ENCODE data around the gene KIF26A. TPM values are rescaled to one million over a fixed set of nuclear protein-coding genes. Genes with fewer than 3 reads are reported as not detected.

The KIF26A gene
- total RNA-seq, 4 donors from 2014 or later: 2.1 to 6.1 (median 4.6) TPM

DNA sequence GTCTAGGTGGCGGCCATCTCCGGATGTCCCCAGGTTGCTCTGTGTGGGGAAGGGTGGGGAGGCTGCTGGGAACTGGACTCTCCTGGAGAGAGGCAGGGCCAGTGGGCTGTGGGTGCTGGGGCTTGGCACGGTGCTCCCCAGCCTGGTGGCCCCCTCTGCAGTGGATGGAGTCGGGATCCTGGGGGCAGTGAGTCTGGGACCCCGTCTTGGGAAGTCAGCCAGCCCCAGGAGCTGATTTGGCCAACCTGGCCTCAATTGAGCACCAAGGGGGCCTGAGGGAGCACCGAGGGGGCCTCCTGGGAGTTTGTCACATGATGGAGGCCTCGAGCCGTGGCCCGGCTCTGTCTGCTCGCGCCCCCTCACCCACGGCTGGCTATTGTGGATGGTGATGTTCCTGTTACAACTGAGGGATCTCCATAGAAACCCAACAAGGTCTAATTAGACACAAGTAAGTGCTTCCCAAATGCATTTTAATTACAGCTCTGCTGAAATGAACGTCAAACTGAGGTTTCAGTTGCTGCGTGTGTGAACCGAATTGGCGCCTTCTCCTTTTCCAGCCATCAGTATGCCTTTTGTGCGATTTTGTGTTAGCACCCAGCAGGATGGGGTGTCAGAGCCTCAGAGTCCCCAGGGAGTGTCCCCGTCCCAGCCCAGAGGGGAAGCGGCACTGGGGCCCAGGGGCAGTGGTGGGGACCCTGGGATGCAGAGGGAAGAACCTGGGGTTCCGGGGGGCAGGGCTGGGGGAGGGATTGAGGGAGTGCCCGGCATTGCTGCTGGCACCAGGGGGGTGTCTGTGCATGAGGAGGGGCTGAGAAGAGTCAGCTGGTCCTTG is 71.8 kb downstream of the KIF26A start:
- 73% methylated on average over 15 of the region's 21 CpGs for WGBS

DNA sequence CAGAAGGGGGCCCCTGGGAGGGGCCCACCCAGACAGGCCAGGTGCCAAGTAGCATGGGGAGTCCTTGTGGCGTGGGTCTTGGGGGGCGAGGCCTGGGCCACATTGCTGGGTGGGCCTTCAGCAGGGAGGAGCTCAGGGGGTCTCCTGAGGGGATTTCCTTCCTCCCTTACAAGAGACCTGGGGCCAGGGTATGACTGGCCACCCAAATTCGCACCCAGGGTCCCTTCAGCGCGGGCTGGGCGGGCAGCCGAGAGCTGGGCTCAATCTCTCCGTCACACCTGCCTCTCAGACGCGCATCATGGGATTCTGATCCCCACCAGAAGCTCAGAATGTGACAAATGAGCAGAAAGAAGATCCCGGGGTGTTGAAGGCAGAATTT is 72.4 kb downstream of the KIF26A start:
- no peak for TF ChIP-seq POLR2AphosphoS5 (IDR thresholded peaks at IDR 0.05)
- H3K9me3 ChIP-seq: no peaks in the 10 kb centered on the region
- DNase-seq (ENCODE audit: low spot score in 2 of 2): no peak
- no peak overlapping the region for H3K27ac ChIP-seq
- H3K4me3 ChIP-seq: no peak overlapping the region
- no peaks in the 10 kb centered on the region for H3K36me3 ChIP-seq
- WGBS: 79% methylated on average over 11 of the region's 11 CpGs
- peaks cover 39% of the 10 kb centered on the region for H3K27me3 ChIP-seq
- H3K4me1 ChIP-seq: no peaks in the 10 kb centered on the region

More for the DNA sequence above, 71.8 kb downstream of the KIF26A start:
- Histone ChIP-seq H3K27me3 (peaks cover 39% of the 10 kb centered on the region), H3K9me3 (no peaks in the 10 kb centered on the region), H3K27ac (no peak overlapping the region), H3K4me1 (no peaks in the 10 kb centered on the region), H3K4me3 (no peak overlapping the region), H3K36me3 (no peaks in the 10 kb centered on the region)
- no peak for DNase-seq (ENCODE audit: low spot score in 2 of 2)
- TF ChIP-seq POLR2AphosphoS5 (IDR thresholded peaks at IDR 0.05): no peak
- no peak for TF ChIP-seq EP300 (IDR thresholded peaks at IDR 0.05)

DNA sequence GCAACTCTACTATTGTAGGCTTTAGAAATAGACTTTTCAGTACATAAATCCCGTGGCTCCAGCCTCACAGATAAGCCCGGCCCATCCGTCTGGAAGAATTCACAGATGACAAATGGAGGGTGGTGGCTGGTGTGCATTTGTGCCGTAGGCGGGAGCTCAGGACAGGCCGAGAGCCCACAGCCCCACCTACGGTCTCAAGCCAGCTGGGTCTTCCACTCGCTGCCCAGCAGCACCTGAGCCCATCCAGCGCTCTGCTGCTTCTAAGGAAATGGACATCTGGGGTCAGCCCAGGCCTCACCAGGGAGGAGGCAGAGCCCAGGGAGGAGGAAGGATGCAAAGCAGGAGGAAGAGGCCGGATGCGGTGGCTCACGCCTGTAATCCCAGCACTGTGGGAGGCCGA is 72.8 kb downstream of the KIF26A start:
- no peak for TF ChIP-seq EP300 (IDR thresholded peaks at IDR 0.05)
- no peak for TF ChIP-seq POLR2A (IDR thresholded peaks at IDR 0.05)
- no peak for TF ChIP-seq POLR2AphosphoS5 (IDR thresholded peaks at IDR 0.05)
- TF ChIP-seq, protein P1, sequence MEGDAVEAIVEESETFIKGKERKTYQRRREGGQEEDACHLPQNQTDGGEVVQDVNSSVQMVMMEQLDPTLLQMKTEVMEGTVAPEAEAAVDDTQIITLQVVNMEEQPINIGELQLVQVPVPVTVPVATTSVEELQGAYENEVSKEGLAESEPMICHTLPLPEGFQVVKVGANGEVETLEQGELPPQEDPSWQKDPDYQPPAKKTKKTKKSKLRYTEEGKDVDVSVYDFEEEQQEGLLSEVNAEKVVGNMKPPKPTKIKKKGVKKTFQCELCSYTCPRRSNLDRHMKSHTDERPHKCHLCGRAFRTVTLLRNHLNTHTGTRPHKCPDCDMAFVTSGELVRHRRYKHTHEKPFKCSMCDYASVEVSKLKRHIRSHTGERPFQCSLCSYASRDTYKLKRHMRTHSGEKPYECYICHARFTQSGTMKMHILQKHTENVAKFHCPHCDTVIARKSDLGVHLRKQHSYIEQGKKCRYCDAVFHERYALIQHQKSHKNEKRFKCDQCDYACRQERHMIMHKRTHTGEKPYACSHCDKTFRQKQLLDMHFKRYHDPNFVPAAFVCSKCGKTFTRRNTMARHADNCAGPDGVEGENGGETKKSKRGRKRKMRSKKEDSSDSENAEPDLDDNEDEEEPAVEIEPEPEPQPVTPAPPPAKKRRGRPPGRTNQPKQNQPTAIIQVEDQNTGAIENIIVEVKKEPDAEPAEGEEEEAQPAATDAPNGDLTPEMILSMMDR (IDR thresholded peaks at IDR 0.05): no peak
- H3K27ac ChIP-seq: no peak overlapping the region
- H3K4me3 ChIP-seq: no peak overlapping the region
- 87% methylated on average over 8 of the region's 13 CpGs for WGBS
- H3K27me3 ChIP-seq: peaks cover 39% of the 10 kb centered on the region
- H3K9me3 ChIP-seq: no peaks in the 10 kb centered on the region
- no peak for DNase-seq (ENCODE audit: low spot score in 2 of 2)
- no peaks in the 10 kb centered on the region for H3K36me3 ChIP-seq
- H3K4me1 ChIP-seq: no peaks in the 10 kb centered on the region

DNA sequence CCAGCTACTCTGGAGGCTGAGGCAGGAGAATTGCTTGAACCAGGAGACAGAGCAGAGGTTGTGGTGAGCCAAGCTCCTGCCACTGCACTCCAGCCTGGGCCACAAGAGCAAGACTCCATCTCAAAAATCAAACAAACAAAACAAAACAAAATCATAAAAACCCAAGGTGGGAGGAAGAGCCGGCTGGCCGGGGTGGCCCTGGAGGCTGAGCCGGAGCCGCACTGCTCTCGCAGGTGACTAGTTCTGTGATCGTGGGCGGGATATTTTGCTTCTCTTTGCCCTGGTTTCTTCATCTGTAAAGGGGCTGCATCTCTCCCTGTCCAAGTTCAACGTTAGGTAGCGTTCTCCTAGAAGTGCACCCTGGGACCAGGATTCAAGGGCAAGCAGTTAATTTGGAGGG is 73.4 kb downstream of the KIF26A start:
- no peak overlapping the region for H3K4me3 ChIP-seq
- H3K9me3 ChIP-seq: no peaks in the 10 kb centered on the region
- H3K27me3 ChIP-seq: peaks cover 38% of the 10 kb centered on the region
- H3K27ac ChIP-seq: no peak overlapping the region
- H3K36me3 ChIP-seq: no peaks in the 10 kb centered on the region
- TF ChIP-seq EP300 (IDR thresholded peaks at IDR 0.05): no peak
- TF ChIP-seq POLR2A (IDR thresholded peaks at IDR 0.05): no peak
- no peak for TF ChIP-seq POLR2AphosphoS5 (IDR thresholded peaks at IDR 0.05)
- TF ChIP-seq, protein P1 (IDR thresholded peaks at IDR 0.05): no peak
- WGBS: 86% methylated on average over 9 of the region's 9 CpGs
- DNase-seq (ENCODE audit: low spot score in 2 of 2): no peak
- no peaks in the 10 kb centered on the region for H3K4me1 ChIP-seq

DNA sequence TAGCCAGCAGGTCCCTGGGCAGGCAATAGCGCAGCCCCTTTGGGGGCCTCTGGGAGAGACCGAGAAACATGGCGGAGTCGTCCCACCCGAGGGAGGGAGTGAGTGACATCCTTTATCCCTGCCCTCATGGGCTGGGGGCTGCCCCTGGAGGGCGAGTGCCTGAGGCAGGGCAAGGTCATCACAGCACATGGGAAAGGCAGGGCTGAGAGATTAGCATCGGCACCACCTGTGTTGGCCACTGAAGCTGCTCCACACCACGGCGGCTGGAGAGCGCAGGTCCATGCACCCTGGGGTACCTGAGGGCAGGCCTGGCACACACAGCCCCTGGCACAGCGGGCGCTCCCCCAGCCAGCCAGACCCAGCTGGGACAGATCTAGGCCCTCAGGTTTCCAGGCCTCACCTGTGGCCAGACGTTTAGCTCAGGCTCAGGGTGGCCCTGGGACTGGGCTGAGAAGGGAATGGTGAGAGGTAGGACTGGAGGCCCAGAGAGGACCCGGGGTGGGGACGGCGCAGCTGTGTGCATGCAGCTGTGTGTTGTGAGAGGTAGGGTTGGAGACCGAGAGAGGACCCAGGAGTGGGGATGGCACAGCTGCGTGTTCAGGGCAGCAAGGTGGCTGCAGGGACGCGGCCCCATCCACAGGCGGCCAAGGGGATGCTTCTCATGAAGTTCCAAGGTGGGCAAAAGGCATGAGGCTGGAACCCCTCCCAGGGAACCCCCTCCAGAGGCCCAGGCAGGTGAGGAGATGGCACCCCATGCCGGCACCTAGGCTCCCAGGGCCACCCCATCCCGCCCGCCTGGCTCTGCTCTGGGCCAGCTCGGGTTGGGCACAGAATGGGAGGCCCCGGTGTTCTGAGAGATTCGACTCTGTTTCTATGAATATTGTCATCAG is 74.1 kb downstream of the KIF26A start:
- peaks cover 34% of the 10 kb centered on the region for H3K27me3 ChIP-seq
- no peak for TF ChIP-seq POLR2AphosphoS5 (IDR thresholded peaks at IDR 0.05)
- TF ChIP-seq, protein P1 (IDR thresholded peaks at IDR 0.05): no peak
- TF ChIP-seq POLR2A (IDR thresholded peaks at IDR 0.05): no peak
- TF ChIP-seq EP300 (IDR thresholded peaks at IDR 0.05): no peak

More for the DNA sequence above, 74.1 kb downstream of the KIF26A start:
- Histone ChIP-seq H3K4me1 (no peaks in the 10 kb centered on the region), H3K27ac (no peak overlapping the region), H3K9me3 (no peaks in the 10 kb centered on the region), H3K4me3 (no peak overlapping the region), H3K36me3 (no peaks in the 10 kb centered on the region)
- WGBS: 91% methylated on average over 14 of the region's 27 CpGs
- no peak for DNase-seq (ENCODE audit: low spot score in 2 of 2)
